GF-D8 (cell line): ENCODE measurements around the gene CDCA7.
A peak's percentile ranks its signal among the peaks of the same experiment; 100 is the strongest.
"Not testable (repeated sequence)": the region's sequence is repeated elsewhere in the genome, so short reads cannot be mapped to it uniquely, and the experiment has no call there.

Experiments used
- DNase-seq: peaks from one replicate; lab custom pipeline; 2025; lab: John Stamatoyannopoulos, UW

CDCA7 gene

GRCh38 chr2:173354582-173355131 lies at the start of gene CDCA7:
Gene CDCA7 (plus strand): TSS chr2:173354872. CDS start chr2:173354964, 92 bp downstream.
- DNase-seq = peak; percentile 68

GRCh38 chr2:173305303-173305702 lies 49.4 kb upstream of the CDCA7 start:
- DNase-seq = no peak

GRCh38 chr2:173307293-173307692 lies 47.4 kb upstream of the CDCA7 start:
- no peak for DNase-seq

- DNase-seq = not testable (repeated sequence)
Observed at GRCh38 chr2:173309370-173309769, 45.3 kb upstream of the CDCA7 start.

- DNase-seq = no peak
Observed at GRCh38 chr2:173311844-173312606, 42.6 kb upstream of the CDCA7 start.

GRCh38 chr2:173323371-173323770 lies 31.3 kb upstream of the CDCA7 start:
- no peak for DNase-seq

- no peak for DNase-seq
Observed at GRCh38 chr2:173326806-173327205, 27.9 kb upstream of the CDCA7 start.

- no peak for DNase-seq
Observed at GRCh38 chr2:173327421-173327820, 27.3 kb upstream of the CDCA7 start.

- DNase-seq = not testable (repeated sequence)
Observed at GRCh38 chr2:173333003-173333402, 21.7 kb upstream of the CDCA7 start.

GRCh38 chr2:173339807-173340206 lies 14.9 kb upstream of the CDCA7 start:
- DNase-seq = no peak

GRCh38 chr2:173343921-173344320 lies 10.8 kb upstream of the CDCA7 start:
- DNase-seq = no peak

- DNase-seq = no peak
Observed at GRCh38 chr2:173346035-173346434, 8.6 kb upstream of the CDCA7 start.

- DNase-seq = no peak
Observed at GRCh38 chr2:173347305-173348168, 7.1 kb upstream of the CDCA7 start.

GRCh38 chr2:173349287-173349686 lies 5.4 kb upstream of the CDCA7 start:
- no peak for DNase-seq

- DNase-seq = no peak
Observed at GRCh38 chr2:173350383-173350782, 4.3 kb upstream of the CDCA7 start.

- no peak for DNase-seq
Observed at GRCh38 chr2:173351879-173352278, 2.8 kb upstream of the CDCA7 start.

GRCh38 chr2:173353556-173353955 lies 1.1 kb upstream of the CDCA7 start:
- no peak for DNase-seq

GRCh38 chr2:173354073-173354581 lies 545 bp upstream of the CDCA7 start:
- no peak for DNase-seq

- peak; percentile 66 for DNase-seq
Observed at GRCh38 chr2:173355132-173355865, 627 bp downstream of the CDCA7 start.

GRCh38 chr2:173355866-173356508 lies 1.3 kb downstream of the CDCA7 start:
- no peak for DNase-seq

GRCh38 chr2:173357346-173357745 lies 2.7 kb downstream of the CDCA7 start:
- no peak for DNase-seq
